OCI-LY3 (cell line): ENCODE measurements around the gene BPIFB4.

Experiments used
- H2AFZ ChIP-seq: fragments of 200-600, 300-600 bp; shearing (Covaris generic); 2 replicates; pipeline ENCODE4 v1.6.0; 2014; ENCODE audit warnings: antibody characterized with exemption, low read depth, low read length
- H3K27ac ChIP-seq: fragments of 200-600, 300-600 bp; sonication (generic); 2 replicates; pipeline ENCODE4 v1.5.1; 2014; ENCODE audit warnings: mild to moderate bottlenecking, low read length, moderate library complexity, mixed read lengths
- H3K27me3 ChIP-seq: fragments of 200-600, 300-600 bp; sonication (generic); 2 replicates; pipeline ENCODE4 v1.6.1; 2014; ENCODE audit warnings: low read depth, low read length, mixed read lengths
- H3K36me3 ChIP-seq: fragments of 200-600, 300-600 bp; sonication (generic); replicated peaks from 2 replicates; pipeline ENCODE3; 2014; ENCODE audit warnings: low read depth, low read length, mixed read lengths
- H3K4me1 ChIP-seq: fragments of 300-600, 200-600 bp; sonication (generic); 2 replicates; pipeline ENCODE4 v1.6.1; 2014; ENCODE audit warnings: low read length, mixed read lengths
- H3K4me2 ChIP-seq: fragments of 200-600, 300-600 bp; sonication (generic); 2 replicates; pipeline ENCODE4 v1.6.1; 2014; ENCODE audit warnings: low read length, mixed read lengths
- H3K4me3 ChIP-seq: fragments of 300-600, 200-600 bp; sonication (generic); 2 replicates; pipeline ENCODE4 v1.5.1; 2014; ENCODE audit warnings: antibody characterized with exemption, mild to moderate bottlenecking, low read length, moderate library complexity
- H3K79me2 ChIP-seq: fragments of 300-600, 200-600 bp; shearing (Covaris generic); 2 replicates; pipeline ENCODE4 v1.6.1; 2014; ENCODE audit warnings: mild to moderate bottlenecking, low read length, mixed read lengths
- H3K9ac ChIP-seq: fragments of 300-600, 200-600 bp; shearing (Covaris generic); 2 replicates; pipeline ENCODE4 v1.6.0; 2014; ENCODE audit warnings: mild to moderate bottlenecking, low read length, moderate library complexity
- H3K9me3 ChIP-seq: fragments of 200-600, 300-600 bp; shearing (Covaris generic); 2 replicates; pipeline ENCODE4 v1.6.1; 2014; ENCODE audit warnings: low read length, mixed read lengths; ENCODE audit not compliant: insufficient read depth
- H4K20me1 ChIP-seq: fragments of 200-600, 300-600 bp; sonication (generic); 2 replicates; pipeline ENCODE4 v1.6.1; 2016; ENCODE audit warnings: low read length, mixed read lengths; ENCODE audit not compliant: insufficient read depth
- EZH2phosphoT487 ChIP-seq: fragments of 200-600 bp; shearing (Covaris generic); IDR thresholded peaks from 2 replicates; pipeline ENCODE4 v1.6.1; 2018; ENCODE audit warnings: antibody characterized with exemption, mixed run types, low read depth
- TF ChIP-seq, protein P1 (sequence below): fragments of 200-600, 300-600 bp; sonication (generic); IDR thresholded peaks from 2 replicates; pipeline ENCODE4 v1.5.1; 2014; ENCODE audit warnings: antibody characterized with exemption, low read length, low read depth

BPIFB4 gene

DNA sequence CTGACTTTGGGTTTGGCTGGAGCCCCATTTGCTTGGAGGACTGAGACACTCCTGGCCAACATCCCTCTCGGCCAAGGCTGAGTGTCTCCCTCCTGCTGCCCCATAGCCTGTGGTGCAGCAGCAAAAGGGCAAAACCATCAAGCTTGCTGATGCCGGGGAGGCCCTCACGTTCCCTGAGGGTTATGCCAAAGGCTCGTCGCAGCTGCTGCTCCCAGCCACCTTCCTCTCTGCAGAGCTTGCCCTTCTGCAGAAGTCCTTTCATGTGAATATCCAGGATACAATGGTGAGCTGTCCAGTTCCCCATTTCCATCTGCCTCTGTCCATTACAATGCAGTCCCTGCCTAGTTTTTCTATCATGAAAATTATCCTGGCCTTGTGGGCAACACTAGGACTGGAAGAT lies 42.0 kb upstream of the BPIFB4 start:
- no peak overlapping the region for H3K9ac ChIP-seq
- no peaks in the 10 kb centered on the region for H3K36me3 ChIP-seq
- H3K27ac ChIP-seq = no peak overlapping the region
- TF ChIP-seq EZH2phosphoT487 = no peak
- TF ChIP-seq, protein P1, sequence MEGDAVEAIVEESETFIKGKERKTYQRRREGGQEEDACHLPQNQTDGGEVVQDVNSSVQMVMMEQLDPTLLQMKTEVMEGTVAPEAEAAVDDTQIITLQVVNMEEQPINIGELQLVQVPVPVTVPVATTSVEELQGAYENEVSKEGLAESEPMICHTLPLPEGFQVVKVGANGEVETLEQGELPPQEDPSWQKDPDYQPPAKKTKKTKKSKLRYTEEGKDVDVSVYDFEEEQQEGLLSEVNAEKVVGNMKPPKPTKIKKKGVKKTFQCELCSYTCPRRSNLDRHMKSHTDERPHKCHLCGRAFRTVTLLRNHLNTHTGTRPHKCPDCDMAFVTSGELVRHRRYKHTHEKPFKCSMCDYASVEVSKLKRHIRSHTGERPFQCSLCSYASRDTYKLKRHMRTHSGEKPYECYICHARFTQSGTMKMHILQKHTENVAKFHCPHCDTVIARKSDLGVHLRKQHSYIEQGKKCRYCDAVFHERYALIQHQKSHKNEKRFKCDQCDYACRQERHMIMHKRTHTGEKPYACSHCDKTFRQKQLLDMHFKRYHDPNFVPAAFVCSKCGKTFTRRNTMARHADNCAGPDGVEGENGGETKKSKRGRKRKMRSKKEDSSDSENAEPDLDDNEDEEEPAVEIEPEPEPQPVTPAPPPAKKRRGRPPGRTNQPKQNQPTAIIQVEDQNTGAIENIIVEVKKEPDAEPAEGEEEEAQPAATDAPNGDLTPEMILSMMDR = no peak
- no peaks in the 10 kb centered on the region for H3K9me3 ChIP-seq
- H3K27me3 ChIP-seq = peaks cover 23% of the 10 kb centered on the region
- H3K4me1 ChIP-seq = no peaks in the 10 kb centered on the region
- H3K4me2 ChIP-seq = no peak overlapping the region
- no peak overlapping the region for H2AFZ ChIP-seq
- no peaks in the 10 kb centered on the region for H3K79me2 ChIP-seq
- no peak overlapping the region for H3K4me3 ChIP-seq
- no peaks in the 10 kb centered on the region for H4K20me1 ChIP-seq

DNA sequence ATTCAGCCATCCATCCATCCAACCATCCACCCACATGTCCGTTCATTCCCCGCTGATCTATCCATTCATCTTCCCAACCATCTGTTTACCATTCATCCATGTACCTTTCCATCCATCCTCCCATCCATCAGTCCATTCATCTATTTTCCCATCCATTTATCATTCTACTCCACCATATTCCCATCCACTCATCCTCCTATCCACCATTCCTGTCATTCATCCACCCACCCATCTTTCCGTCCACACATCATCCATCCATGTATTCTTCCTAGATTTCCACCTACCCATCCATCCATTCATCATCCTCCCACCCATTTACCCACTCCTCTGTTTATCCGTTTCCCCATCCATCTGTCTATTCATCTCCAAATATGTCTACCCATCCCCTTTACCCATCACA lies 41.2 kb upstream of the BPIFB4 start:
- Histone ChIP-seq H3K4me1 (no peaks in the 10 kb centered on the region), H3K27me3 (peaks cover 20% of the 10 kb centered on the region), H3K4me2 (no peak overlapping the region), H3K9ac (no peak overlapping the region), H4K20me1 (no peaks in the 10 kb centered on the region), H3K4me3 (no peak overlapping the region), H3K27ac (no peak overlapping the region), H3K36me3 (no peaks in the 10 kb centered on the region), H3K79me2 (no peaks in the 10 kb centered on the region), H2AFZ (no peak overlapping the region), H3K9me3 (no peaks in the 10 kb centered on the region)
- TF ChIP-seq EZH2phosphoT487 = no peak
- TF ChIP-seq, protein P1 = no peak

DNA sequence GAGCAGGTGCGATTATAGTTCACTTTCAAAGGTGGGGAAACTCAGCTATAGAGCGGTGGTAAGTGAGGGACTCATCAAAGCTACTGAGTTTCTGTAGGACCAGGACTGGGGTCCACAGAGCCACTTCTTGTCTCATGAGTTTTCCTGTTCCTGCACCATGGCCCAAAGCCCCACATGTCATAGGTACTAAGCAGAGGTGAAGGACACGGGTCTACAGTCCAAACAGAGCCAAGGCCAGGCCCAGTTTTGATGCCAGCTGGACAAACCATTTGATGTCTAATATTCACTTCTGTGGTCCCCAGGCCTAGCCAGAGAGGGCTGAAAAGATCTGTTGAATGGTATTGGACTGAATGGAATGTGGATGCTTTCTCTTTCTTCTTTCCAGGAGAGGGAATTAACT lies 37.0 kb upstream of the BPIFB4 start:
- Histone ChIP-seq H3K4me2 (no peak overlapping the region), H4K20me1 (no peaks in the 10 kb centered on the region), H3K9ac (no peak overlapping the region), H3K4me3 (no peak overlapping the region), H3K27me3 (peaks cover 16% of the 10 kb centered on the region; the same call in 1 of the 2 replicates), H2AFZ (no peak overlapping the region), H3K36me3 (no peaks in the 10 kb centered on the region), H3K4me1 (no peaks in the 10 kb centered on the region), H3K27ac (no peak overlapping the region), H3K9me3 (no peaks in the 10 kb centered on the region), H3K79me2 (no peaks in the 10 kb centered on the region)
- TF ChIP-seq, protein P1 = no peak
- no peak for TF ChIP-seq EZH2phosphoT487

DNA sequence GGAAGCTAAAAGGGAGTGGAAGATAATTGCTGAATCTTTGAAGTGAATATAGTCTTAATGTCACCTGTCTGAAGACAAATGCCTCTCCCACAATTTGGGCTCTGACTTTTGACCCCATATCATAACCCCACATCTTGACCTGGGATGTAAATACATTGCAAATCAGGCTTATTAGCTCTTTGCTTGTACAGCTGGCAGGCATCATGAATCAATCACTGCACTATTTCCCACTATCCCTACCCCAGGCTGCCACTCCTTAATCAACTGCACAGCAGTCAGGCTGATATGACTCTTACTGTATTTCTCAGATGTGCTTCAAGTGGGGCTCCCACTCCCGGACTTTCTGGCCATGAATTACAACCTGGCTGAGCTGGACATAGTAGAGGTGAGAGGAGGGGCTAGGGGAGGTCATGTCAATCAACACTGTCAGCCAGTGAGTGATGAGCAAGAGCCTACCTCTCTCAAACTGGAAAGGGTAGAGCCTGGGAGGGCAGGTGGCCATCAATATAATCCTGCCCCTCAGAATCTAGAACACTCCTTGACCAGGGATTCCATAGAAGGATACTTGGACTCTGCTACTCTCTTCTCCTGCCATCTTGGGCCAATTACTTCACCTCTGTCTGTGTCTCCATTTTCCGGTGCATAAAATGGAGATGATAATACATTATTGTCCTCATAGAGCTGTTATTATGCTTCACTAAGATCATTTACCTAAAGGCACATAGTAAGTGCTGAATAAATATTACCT lies 36.3 kb upstream of the BPIFB4 start:
- H3K27ac ChIP-seq = no peak overlapping the region
- H3K36me3 ChIP-seq = no peaks in the 10 kb centered on the region
- H3K9me3 ChIP-seq = no peaks in the 10 kb centered on the region
- no peak overlapping the region for H3K4me2 ChIP-seq
- H3K9ac ChIP-seq = no peak overlapping the region
- no peaks in the 10 kb centered on the region for H3K4me1 ChIP-seq
- no peak overlapping the region for H3K4me3 ChIP-seq
- H3K27me3 ChIP-seq = peaks cover 12% of the 10 kb centered on the region; the same call in 1 of the 2 replicates
- H2AFZ ChIP-seq = no peak overlapping the region
- TF ChIP-seq, protein P1 = no peak
- TF ChIP-seq EZH2phosphoT487 = no peak
- H4K20me1 ChIP-seq = no peaks in the 10 kb centered on the region
- H3K79me2 ChIP-seq = no peaks in the 10 kb centered on the region
